CD4-positive, alpha-beta T cell treated with Interleukin-4 for 1 hour (primary cell): ENCODE data around the gene NELL1.

ENCODE experiments used
- DNase-seq, 2 donors: peaks; one replicate each; pipeline ENCODE4 v3.0.0-alpha.2; 2020 to 2022

Gene NELL1

GRCh38 chr11:21520244-21520643 is 850.9 kb downstream of the NELL1 start:
- DNase-seq, result no peak

- no peak for DNase-seq
Observed at GRCh38 chr11:21529187-21529586, 859.8 kb downstream of the NELL1 start.

- no peak for DNase-seq
Observed at GRCh38 chr11:21534288-21534687, 864.9 kb downstream of the NELL1 start.

- no peak for DNase-seq
Observed at GRCh38 chr11:21537980-21538379, 868.6 kb downstream of the NELL1 start.

- no peak for DNase-seq
Observed at GRCh38 chr11:21541187-21541751, 871.9 kb downstream of the NELL1 start.

GRCh38 chr11:21543901-21544300 is 874.5 kb downstream of the NELL1 start:
- no peak for DNase-seq

- no peak for DNase-seq
Observed at GRCh38 chr11:21545699-21546098, 876.3 kb downstream of the NELL1 start.

- DNase-seq, result no peak
Observed at GRCh38 chr11:21546703-21547102, 877.3 kb downstream of the NELL1 start.

- DNase-seq, result no peak
Observed at GRCh38 chr11:21552911-21553310, 883.5 kb downstream of the NELL1 start.

GRCh38 chr11:21553795-21554194 is 884.4 kb downstream of the NELL1 start:
- DNase-seq, result no peak

GRCh38 chr11:21554284-21554683 is 884.9 kb downstream of the NELL1 start:
- no peak for DNase-seq

GRCh38 chr11:21556926-21557325 is 887.5 kb downstream of the NELL1 start:
- no peak for DNase-seq

GRCh38 chr11:21560466-21560975 is 891.1 kb downstream of the NELL1 start:
- no peak for DNase-seq

- DNase-seq, result no peak
Observed at GRCh38 chr11:21561581-21561980, 892.2 kb downstream of the NELL1 start.

- no peak for DNase-seq
Observed at GRCh38 chr11:21564095-21564494, 894.7 kb downstream of the NELL1 start.

GRCh38 chr11:21564833-21565682 is 895.7 kb downstream of the NELL1 start:
- no peak for DNase-seq

- no peak for DNase-seq
Observed at GRCh38 chr11:21566521-21567117, 897.2 kb downstream of the NELL1 start.

- DNase-seq, result no peak
Observed at GRCh38 chr11:21567645-21568290, 898.4 kb downstream of the NELL1 start.

GRCh38 chr11:21572210-21572609 is 902.8 kb downstream of the NELL1 start:
- no peak for DNase-seq

- DNase-seq, result no peak
Observed at GRCh38 chr11:21582791-21583190, 913.4 kb downstream of the NELL1 start.

- DNase-seq, result no peak
Observed at GRCh38 chr11:21588754-21589153, 919.4 kb downstream of the NELL1 start.

- DNase-seq, result no peak
Observed at GRCh38 chr11:21602699-21603098, 933.3 kb downstream of the NELL1 start.

GRCh38 chr11:21603886-21604285 is 934.5 kb downstream of the NELL1 start:
- DNase-seq, result no peak
